HepG2 (cell line): Measurements from ENCODE around the gene GFY. TPM values are rescaled to one million over a fixed set of nuclear protein-coding genes. Genes with fewer than 3 reads are reported as not detected.

Source experiments
- ATAC-seq: fragments of 200-7000 bp; cut with Tn5 transposase; 3 replicates; pipeline ENCODE4 v1.9.1; 2020; ENCODE audit warnings: mild to moderate bottlenecking, moderate library complexity
- BruUV-seq: library from RNA; stranded (reverse); fragments of 400-500 nt; replicated peaks from 2 replicates; lab custom pipeline; 2021; lab: Mats Ljungman, UMichigan
- CTCF ChIA-PET: fragments of 300-600 bp; formaldehyde crosslinking; extraction: SDS; loops from one replicate; lab custom pipeline; 2021; ENCODE audit warnings: low total read pairs, inconsistent platforms, low intra/inter-chr PET ratio; lab: Yijun Ruan, JAX
- POLR2A ChIA-PET: fragments of 350-600 bp; sonication (Branson Sonifier 250); formaldehyde crosslinking; loops from one replicate; lab custom pipeline; 2020; ENCODE audit warnings: antibody characterized with exemption, inconsistent platforms; lab: Yijun Ruan, JAX
- DNase-seq: peaks from one replicate; pipeline ENCODE4 v3.0.0-alpha.2; 2015; ENCODE audit warnings: low spot score
- FAIRE-seq: peaks from 3 replicates; lab custom pipeline; 2011; peaks lifted over from hg19 to GRCh38; lab: Jason Lieb, UNC
- H2AFZ ChIP-seq: one replicate; pipeline ENCODE4 v1.6.1; 2011; ENCODE audit warnings: low read length, inconsistent platforms
- H3K27ac ChIP-seq: fragments of 300-600 bp; 3 replicates; pipeline ENCODE4 v1.8.0; 2011; ENCODE audit warnings: mixed run types, mild to moderate bottlenecking, mixed read lengths, low read length, inconsistent platforms; ENCODE audit not compliant: insufficient read depth; ENCODE audit errors: extremely low read length
- H3K27me3 ChIP-seq, 2 experiments: fragments of 200-600 bp in 1 of 2; 2 replicates in 1 of 2; 3 replicates in 1 of 2; pipeline versions ENCODE4 v1.6.0 to v1.8.0; 2011; ENCODE audit warnings: low read length in 2 of 2, mild to moderate bottlenecking in 2 of 2, moderate library complexity in 2 of 2, inconsistent platforms in 1 of 2; ENCODE audit not compliant: insufficient read depth in 2 of 2, control insufficient read depth in 1 of 2
- H3K36me3 ChIP-seq, 2 experiments: fragments of 200-600 bp in 1 of 2; replicated peaks in 1 of 2; 2 replicates in 1 of 2; 3 replicates in 1 of 2; pipeline versions ENCODE4 v1.5.1 to v1.8.0; 2011; ENCODE audit warnings: low read length in 2 of 2, inconsistent platforms in 1 of 2; ENCODE audit not compliant: insufficient read depth in 2 of 2, control insufficient read depth in 1 of 2
- H3K4me1 ChIP-seq: 2 replicates; pipeline ENCODE4 v1.5.1; 2012; ENCODE audit warnings: low read length, inconsistent platforms; ENCODE audit not compliant: insufficient read depth
- H3K4me2 ChIP-seq: 2 replicates; pipeline ENCODE4 v1.6.0; 2011; ENCODE audit warnings: low read depth, low read length, inconsistent platforms
- H3K4me3 ChIP-seq, 3 experiments: fragments of 200-600 bp in 1 of 3; sonication (generic), shearing (Covaris generic) in 1 of 3; replicated peaks in 1 of 3; 2 replicates each; pipeline ENCODE4 v1.5.1; 2011 to 2016; ENCODE audit warnings: low read length in 3 of 3, inconsistent platforms in 2 of 3, low read depth in 2 of 3, mild to moderate bottlenecking in 2 of 3, control low read depth in 1 of 3, mixed read lengths in 1 of 3; ENCODE audit not compliant: insufficient read depth in 1 of 3
- H3K79me2 ChIP-seq: one replicate; pipeline ENCODE4 v1.6.1; 2011; ENCODE audit warnings: low read length, inconsistent platforms; ENCODE audit not compliant: insufficient read depth
- H3K9ac ChIP-seq: 2 replicates; pipeline ENCODE4 v1.6.0; 2011; ENCODE audit warnings: mild to moderate bottlenecking, low read depth, low read length, inconsistent platforms; ENCODE audit not compliant: insufficient read depth
- H3K9me3 ChIP-seq: 2 replicates; pipeline ENCODE4 v1.5.1; 2012; ENCODE audit warnings: mild to moderate bottlenecking, low read length
- H4K20me1 ChIP-seq: 2 replicates; pipeline ENCODE4 v1.6.0; 2011; ENCODE audit warnings: inconsistent platforms, mild to moderate bottlenecking, low read length, moderate library complexity; ENCODE audit not compliant: insufficient read depth
- CBX1 ChIP-seq: IDR thresholded peaks from one replicate; pipeline ENCODE4 v1.6.1; 2016; ENCODE audit warnings: antibody characterized with exemption, low read depth
- STAT5B ChIP-seq: sonication (generic); formaldehyde crosslinking; IDR thresholded peaks from 2 replicates; pipeline ENCODE4 v1.4.0; 2020; ENCODE audit warnings: missing genetic modification reagents
- ZBTB20 ChIP-seq: sonication (generic); formaldehyde crosslinking; IDR thresholded peaks from 2 replicates; pipeline ENCODE4 v1.8.1; 2023; ENCODE audit warnings: missing genetic modification reagents, low read depth, mild to moderate bottlenecking, borderline replicate concordance
- ZNF274 ChIP-seq: sonication (generic); formaldehyde crosslinking; IDR thresholded peaks from 2 replicates; pipeline ENCODE4 v1.5.1; 2020; ENCODE audit warnings: mild to moderate bottlenecking, missing genetic modification reagents
- ZNF484 ChIP-seq: sonication (generic); formaldehyde crosslinking; IDR thresholded peaks from 2 replicates; pipeline ENCODE4 v1.5.1; 2020; ENCODE audit warnings: mild to moderate bottlenecking, low read depth, missing genetic modification reagents, borderline replicate concordance
- WGBS: methylation state at CpG from one replicate; pipeline ENCODE4 v1.1.6; 2017; ENCODE audit warnings: low lambda C conversion rate; 5-methylcytosine and 5-hydroxymethylcytosine counted together
- in situ Hi-C: cut with HindIII; loops from 2 replicates; pipeline ENCODE4 v1.10.0; 2017; ENCODE audit warnings: low pct_unique_long_range_greater_than_20kb; ENCODE audit not compliant: extremely low pct_ligation_motif_present
- intact Hi-C: fragments of 100-400 bp; cut with micrococcal nuclease; formaldehyde crosslinking; loops from one replicate; pipeline ENCODE4 v1.10.0; 2022; ENCODE audit not compliant: unreplicated experiment
- polyA plus RNA-seq, 8 experiments: library from polyadenylated mRNA; depleted of rRNA in 3 of 8; stranded (reverse) in 7 of 8; unstranded in 1 of 8; fragments of >200 nt; fragmentation: Illumina TruSeq in 4 of 8; extraction: Trizol in 4 of 8; gene quantifications; 2 replicates each; pipeline versions ENCODE4 v1.2.1 to v1.2.3, GENCODE V29; 2011 to 2016; ENCODE audit warnings: low read depth in 4 of 8, missing spikeins in 1 of 8, mixed read lengths in 1 of 8; ENCODE audit not compliant: insufficient read depth in 1 of 8
- total RNA-seq, 5 experiments: library from RNA; depleted of rRNA; stranded (reverse); fragments of >200 nt; fragmentation: Illumina TruSeq; extraction: Trizol; gene quantifications; 2 replicates each; pipeline ENCODE4 v1.2.3, GENCODE V29; 2016; ENCODE audit warnings: low read depth in 1 of 5
- TF ChIP-seq, protein P1 (sequence below): fragments of 450-650 bp; IDR thresholded peaks from 2 replicates; pipeline ENCODE4 v1.6.1; 2016

GFY gene
- total and polyA plus RNA-seq, 2 of the 13 experiments (the other 11 are each of a cell fraction or from before 2014, with no cell fraction given) = not detected

DNA sequence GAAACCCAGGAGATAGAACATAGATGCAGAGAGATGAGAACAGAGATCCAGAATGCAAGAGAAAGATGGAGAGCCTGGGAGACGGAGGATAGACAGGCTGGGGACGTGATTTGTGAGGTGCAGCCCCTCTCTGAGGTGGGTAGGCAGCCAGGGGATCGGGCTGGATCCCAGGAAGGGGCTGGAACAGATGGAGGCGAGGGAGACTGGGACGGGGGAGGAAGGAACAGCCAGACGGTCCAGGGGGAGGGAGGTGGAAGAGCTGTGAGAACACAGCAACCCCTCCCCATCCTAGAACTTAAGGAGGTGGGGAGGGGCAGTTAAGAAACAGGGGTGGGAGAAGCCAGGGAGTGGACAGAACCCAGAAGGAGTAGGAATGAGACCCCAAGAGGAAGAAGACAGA, 13.1 kb downstream of the GFY start (continued):
- no peak for TF ChIP-seq ZBTB20 (CRISPR knock-in tag)
- no peak for TF ChIP-seq CBX1
- TF ChIP-seq ZNF484 (CRISPR knock-in tag) = no peak

DNA sequence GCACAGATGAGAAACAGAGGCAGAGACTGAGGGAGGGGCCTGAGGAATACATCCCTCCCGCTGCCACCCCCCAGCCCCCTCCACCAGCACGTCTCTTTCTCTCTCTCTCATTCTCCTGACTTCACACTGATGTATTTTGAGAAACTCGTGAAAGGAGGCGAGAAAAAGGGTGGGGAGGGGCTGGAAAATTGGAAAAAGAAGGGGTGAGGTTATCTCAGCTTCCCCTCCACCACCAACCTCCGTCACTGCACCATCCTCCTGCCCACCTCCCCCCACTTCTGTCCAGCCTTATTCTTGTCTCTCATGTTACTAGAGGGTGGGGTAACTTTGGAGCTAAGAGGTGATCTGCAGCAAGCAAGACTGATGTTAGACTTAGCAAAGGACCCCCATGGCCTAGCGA, 14.6 kb downstream of the GFY start:
- Histone ChIP-seq H3K27ac (no peak overlapping the region), H3K4me3 (no peak overlapping the region), H3K27me3 (peaks cover 8 to 71% of the 10 kb centered on the region in 2 experiments), H3K36me3 (no peaks in the 10 kb centered on the region), H3K4me1 (peaks cover 17% of the 10 kb centered on the region), H3K9me3 (no peaks in the 10 kb centered on the region), H4K20me1 (peaks cover 5% of the 10 kb centered on the region; the same call in 1 of the 2 replicates), H2AFZ (no peak overlapping the region), H3K4me2 (no peak overlapping the region), H3K79me2 (no peaks in the 10 kb centered on the region), H3K9ac (no peak overlapping the region)
- WGBS = 5% methylated on average over 6 of the region's 6 CpGs
- POLR2A ChIA-PET = interaction anchor here (2.0 kb wide), 1 partner anchor 13 kb away, joined by 8 read pairs; the partner anchor contains the start of gene ALDH16A1
- no TSS peak for BruUV-seq
- in situ Hi-C loops = no loop called here
- ATAC-seq = no peak
- TF ChIP-seq ZNF274 (no peak), STAT5B (no peak)
- TF ChIP-seq, protein P1, sequence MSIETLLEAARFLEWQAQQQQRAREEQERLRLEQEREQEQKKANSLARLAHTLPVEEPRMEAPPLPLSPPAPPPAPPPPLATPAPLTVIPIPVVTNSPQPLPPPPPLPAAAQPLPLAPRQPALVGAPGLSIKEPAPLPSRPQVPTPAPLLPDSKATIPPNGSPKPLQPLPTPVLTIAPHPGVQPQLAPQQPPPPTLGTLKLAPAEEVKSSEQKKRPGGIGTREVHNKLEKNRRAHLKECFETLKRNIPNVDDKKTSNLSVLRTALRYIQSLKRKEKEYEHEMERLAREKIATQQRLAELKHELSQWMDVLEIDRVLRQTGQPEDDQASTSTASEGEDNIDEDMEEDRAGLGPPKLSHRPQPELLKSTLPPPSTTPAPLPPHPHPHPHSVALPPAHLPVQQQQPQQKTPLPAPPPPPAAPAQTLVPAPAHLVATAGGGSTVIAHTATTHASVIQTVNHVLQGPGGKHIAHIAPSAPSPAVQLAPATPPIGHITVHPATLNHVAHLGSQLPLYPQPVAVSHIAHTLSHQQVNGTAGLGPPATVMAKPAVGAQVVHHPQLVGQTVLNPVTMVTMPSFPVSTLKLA = no peak
- CTCF ChIA-PET = no interaction called here
- no peak for DNase-seq
- no peak for FAIRE-seq
- intact Hi-C loops = no loop called here
